SKM-1 (cell line): ENCODE measurements around the gene WIZ.

Experiments
- DNase-seq: peaks from one replicate; lab custom pipeline; 2025; ENCODE audit not compliant: unreplicated experiment; lab: John Stamatoyannopoulos, UW

Gene WIZ

DNA sequence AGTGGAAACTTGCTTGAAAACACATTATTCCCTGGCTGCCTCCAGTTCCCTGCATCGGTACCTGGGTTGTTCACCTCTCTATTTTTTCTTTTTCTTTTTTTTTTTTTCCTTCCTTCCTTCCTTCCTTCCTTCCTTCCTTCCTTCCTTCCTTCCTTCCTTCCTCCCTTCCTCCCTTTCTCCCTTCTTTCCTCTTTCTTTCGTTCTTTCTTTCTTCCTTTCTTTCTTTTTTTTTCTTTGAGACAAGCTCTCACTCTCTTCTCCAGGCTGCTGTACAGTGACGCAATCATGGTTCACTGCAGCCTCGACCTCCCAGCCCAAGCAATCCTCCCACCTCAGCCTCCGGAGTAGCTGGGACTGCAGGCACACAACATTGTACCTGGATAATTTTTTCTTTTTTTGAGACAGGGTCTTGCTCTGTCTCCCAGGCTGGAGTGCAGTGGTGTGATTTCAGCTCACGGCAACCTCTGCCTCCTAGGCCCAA, 18.0 kb upstream of the WIZ start:
- DNase-seq, result no peak

DNA sequence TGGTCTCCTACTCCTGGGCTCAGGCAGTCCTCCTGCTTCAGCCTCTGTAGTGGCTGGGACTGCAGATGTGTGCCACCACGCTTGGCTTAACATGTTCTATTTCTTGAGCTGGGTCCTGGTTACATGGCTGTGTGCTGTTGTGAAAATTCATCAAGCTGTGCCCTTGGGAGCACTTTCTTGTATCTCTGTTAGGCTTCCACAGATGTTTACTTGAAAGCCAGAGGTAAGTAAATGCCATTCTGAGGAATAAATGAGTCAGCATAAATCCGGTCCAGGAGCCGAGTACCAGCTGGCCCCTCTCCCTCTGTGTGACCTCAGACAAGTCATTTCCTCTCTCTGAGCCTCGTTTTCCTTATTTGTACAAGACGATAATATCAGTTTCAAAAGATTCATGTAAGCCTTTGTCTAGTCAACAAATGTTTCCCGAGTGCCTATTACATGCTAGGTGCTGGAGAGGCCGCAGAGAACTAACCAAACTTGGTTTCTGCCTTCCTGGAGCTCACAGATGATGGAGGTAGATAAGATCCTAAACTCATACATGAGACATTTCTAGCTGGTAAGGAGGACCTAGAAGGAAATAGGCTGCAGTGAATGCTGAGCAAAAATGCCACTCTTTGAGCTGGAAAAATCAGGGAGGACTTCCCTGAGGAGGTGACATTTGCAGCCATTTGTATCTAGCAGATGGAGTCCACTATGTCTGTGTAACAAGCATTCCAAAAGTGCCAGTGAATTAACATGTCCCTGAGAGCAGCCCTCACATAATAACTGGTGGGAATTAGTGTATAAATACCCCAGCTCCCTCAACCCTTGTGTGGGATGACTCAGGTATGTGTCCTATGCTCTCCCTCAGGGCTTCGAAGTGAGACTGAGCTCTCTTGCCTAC, 17.3 kb upstream of the WIZ start:
- DNase-seq, result no peak

DNA sequence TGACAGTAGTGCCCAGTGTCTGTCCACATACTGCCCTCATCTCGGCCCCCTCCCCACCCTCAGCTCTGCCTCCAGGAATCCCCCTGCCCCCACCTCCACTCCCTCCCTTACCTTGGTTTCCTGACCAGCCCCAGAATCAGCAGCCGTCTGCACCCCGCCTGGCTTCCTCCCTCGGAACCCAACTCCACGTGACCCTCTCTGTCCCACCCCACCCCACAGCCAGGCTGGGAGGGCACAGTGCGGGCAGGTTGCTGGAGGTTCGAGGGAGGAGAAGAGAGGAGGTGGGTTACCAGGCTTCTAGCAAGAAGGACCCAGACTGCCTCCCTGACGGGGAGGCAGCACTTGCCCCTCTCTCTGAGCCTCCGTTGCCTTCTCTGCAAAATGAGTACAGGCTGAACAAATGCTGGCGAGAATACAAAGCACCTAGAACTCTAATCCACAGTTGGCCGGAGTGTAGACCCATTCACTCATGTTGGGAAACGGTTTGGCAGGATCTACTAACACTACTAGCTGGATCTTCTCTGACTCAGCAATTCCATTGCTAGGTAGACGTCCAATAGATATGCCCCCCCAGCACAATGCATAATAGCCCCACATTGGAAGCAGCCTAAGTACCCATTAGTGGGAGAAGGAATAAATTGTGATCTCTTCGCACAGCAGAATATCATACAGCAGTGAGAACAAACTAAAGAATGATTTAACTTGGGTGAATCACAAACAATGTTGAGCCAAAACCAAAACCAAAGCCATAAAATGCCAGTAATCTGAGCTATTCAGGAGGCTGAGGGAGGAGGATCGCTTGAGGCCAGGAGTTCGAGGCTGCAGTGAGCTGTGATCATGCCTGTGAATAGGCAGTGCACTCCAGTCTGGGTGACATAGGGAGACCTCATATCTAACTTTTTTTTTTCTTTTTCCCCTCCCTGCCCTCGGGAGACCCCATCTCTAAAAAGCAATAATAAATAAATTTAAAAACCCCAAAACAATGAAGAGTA, 14.9 kb upstream of the WIZ start, which contains the start of gene RASAL3:
Gene RASAL3 (minus strand): TSS at position 151 of the 992 bp plus-strand sequence. CDS start 186 bp downstream, outside the sequence.
- DNase-seq, result peak; percentile 45

- peak; percentile 47 for DNase-seq
These were observed 14.2 kb upstream of the WIZ start for GRCh38 chr19:15463861-15464371.

DNA sequence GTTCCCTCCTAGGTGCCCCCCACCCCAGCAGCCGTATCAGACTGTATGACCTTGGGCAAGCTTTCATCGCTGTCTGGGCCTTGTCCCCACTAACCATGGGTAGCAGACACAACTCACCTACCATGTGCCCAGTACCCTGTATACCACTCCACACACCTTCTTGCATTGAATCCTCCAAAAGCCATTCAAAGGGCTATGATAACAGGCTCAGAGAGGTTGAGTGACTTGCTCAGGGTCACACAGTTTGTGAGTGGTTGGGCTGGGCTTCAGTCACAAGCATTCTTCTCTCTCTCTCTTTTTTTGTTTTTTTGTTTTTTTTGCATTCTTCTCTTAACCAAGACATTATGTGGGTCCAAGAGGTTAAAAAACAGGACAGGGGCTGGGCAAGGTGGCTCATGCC, 11.9 kb upstream of the WIZ start:
- DNase-seq, result no peak

DNA sequence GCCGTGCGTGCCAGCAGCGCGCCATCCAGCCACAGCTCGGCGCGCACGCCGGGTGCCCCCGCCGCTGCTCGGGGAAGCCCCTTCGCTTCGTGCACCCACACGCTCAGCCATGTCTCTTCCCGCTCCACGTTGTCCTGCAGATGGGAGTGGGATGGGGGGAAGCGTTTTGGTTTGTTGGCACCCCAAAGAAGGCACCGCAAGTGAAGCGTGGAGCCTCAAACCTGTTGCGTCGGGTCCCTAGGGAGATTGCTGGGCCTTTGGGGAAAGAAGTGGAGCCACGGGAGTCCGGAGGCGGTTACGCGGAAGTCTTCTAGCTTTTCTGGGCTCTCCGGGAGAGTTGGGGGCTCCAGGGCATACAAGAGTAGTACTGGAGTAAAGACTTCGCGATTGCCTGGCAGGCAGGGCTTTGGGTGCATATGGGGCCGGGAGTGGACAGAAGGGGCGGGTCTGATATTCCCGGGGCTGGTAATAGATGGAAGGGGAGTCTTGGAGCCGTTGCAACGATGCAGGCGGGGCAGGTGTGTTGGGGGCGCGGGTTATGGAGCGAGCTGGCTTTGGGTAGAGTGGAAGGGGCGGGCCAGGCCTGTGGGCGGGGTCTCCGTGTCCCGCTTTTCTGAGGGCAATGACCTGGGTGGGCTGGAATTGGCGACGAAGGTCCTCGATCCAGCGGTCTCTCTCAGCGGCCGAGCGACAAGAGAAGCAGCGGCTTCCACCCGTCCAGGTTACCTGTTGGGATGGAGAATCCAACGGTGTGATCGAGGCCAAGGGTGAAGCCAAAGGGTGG, 8.1 kb upstream of the WIZ start:
- no peak for DNase-seq

- DNase-seq, result no peak
These were observed 7.3 kb upstream of the WIZ start for GRCh38 chr19:15456871-15457700.

GRCh38 chr19:15456441-15456840, 6.7 kb upstream of the WIZ start:
- no peak for DNase-seq

DNA sequence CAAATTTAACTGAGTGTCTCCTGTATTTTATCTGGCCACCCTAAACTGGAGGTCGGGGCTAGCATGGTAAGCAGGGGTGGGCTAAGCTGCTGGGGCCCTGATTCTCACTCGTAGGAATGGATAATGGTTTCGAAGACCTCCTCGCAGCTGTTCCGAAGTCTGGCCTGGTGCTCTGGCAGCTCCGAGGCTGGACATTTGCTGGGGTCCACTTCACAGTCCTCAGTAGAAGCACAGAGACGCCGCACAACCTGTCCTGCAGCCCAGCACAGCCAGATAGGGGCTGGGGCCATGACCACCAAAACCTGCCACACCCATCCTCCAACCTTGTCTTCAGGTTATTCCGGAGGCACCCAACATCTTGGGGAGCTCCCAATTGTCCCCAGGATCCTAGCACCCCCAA, 6.2 kb upstream of the WIZ start:
- no peak for DNase-seq

DNA sequence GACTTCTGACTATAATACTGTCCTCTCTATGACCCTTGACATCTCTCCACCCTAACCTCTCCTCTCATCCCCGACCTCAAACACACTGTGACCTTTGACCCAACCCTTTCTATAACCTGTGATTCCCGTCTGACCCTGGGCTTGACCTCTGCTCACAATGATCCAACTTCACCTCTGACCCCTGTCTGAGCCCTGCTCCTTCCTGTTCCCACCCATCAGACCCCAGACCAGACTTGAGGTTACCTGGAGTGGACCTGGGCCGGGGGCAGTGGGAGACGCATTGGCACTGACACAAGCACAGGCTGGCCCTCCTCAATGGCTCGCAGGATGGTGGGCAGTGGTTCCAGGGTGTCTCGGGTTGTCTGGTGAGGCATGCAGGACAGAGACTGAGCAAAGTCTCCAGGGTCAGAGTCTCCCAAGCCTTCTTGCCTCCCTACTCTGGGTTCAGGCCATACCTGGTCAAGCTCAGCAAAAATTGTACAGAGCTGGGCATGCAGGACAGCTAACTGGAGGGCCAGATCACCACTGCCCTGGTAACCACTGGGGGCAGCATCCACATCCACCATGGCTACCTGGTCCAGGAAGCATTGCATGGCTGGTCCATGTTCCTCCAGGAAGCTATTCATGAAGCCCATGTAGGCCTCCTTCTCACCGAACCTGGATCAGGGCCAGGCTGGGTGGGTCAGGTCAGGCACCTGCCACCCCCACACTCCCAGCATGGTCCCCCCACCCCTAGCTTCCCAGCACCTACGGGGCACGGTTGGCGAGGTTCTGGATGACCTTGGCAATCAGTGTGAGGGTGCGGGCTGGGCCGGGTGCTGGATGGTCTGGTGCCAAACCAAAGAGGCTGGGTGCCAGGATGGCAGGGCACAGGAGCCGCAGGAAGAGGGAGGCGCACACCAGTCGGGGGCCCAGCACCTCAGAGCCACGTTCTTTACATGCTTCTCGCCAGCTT, 4.4 kb upstream of the WIZ start:
- no peak for DNase-seq

DNA sequence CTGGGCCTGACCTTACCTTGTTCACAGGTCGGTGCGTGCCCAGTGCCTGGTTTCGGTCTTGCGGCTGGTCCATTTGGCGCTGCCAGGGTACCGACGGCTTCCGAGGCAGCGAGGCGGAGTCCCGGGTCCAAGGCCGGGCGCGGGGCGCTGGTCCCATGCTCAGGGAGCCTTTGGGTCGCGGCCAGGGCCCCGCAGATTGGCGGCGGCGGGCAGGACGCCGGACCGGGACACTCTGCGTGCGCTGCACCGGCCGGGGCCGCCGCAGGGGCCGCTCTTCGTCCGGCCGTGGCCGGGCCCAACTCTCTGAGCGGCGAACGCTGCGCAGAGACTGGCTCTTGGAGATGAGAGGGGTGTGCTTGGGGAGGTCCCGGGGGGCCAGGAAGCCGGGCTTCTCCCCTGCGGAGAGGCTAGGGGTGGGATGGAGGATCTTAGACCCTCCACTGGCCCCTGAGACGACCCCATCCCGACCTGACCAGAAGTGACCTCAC, 3.4 kb upstream of the WIZ start:
- no peak for DNase-seq

DNA sequence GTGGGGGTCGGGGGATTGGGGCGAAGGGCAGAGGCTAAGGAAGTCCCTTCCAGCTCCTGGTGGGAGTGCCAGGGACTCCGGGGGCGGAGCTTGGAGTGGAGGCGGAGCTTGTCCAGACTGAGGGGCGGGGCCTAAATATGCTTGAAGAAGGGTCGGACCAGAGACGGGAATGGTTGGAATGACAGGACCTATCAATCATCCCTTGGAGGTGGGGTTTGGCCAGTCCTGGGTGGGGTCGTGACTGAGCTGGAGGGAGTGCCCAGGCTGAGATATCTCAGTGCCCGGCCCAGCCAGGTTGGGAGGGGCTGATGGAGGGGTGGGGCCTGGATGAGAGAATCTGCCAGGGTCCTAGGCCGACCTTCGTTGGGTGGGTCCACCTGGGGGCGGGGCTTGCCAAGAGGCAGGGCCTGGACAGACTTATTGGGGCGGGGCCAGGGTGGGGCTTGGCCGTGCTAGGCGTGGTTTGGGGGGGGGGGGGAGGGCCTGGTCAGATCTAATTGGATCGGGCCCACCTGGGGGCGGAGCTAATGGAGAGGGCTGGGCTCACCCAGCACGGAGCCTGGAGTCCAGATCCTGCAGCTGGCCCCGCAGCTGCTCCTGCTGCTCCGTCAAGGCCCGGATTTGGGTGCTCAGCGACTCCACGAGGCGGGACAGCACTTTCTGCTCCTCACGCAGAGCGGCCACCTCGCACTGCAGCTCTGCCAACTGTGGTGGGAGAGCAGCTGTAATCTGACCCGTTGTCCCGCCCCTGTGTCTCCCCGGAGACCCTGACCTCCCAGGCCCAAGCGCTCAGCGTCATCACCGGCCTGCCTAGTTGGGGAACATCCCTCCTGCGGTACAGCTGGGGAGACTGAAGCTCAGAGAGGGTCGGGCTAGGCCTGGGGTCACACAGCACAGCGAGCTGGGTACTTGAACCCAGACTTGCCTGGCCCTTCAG, 2.6 kb upstream of the WIZ start:
- no peak for DNase-seq

DNA sequence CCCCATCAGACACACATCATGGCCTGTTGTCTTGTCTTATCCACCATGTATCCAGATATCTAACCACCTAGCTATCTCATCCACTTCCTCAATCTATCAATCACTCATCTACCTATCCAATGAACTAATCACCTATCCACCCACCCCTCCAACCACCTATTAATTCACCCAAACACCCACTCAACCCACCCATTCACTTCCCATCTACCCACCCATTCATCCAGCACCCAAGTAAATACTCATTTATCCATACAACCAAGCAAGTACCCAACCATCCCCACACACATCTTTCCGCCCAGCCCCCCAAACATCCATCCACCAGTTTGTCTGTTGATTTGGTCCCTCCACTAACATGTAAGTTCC, 753 bp upstream of the WIZ start:
- no peak for DNase-seq

GRCh38 chr19:15448778-15449619, 757 bp downstream of the WIZ start:
- DNase-seq, result no peak

DNA sequence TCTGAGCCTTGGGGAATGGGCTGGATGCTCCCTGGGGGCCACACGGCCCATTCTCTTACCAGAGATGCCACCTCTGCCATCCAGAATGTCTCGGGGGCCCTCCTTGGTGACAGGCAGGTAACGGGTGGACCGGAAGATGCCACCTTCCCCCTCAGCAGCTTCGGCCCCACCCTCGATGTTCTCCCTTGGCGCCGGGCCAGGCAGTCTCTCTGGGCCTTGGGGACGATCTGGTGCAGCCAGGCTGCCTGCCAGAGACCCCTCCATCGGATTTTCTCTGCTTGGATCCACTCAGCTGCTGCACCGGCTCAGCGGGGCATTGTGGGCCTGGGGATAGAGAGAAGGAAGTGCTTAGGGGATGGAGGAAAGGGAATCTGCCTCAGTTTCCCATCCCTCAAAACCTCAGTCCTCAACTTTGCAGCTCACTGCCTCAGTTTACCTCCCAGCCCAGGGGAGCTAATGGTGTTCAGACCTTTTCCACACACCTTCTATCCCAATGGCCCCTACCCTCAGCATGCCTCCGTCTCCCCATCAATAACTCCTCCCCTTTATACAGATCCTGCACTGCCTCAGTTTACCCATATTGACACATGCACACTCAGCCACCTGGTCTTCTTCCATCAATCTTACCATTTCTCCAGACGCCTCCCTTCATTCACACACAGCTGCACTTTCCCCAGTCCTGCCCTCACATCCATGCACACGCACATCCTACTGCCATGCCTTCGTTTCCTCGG, 1.5 kb downstream of the WIZ start:
- DNase-seq, result no peak

- DNase-seq, result no peak
These were observed 2.7 kb downstream of the WIZ start for GRCh38 chr19:15447057-15447456.
